ENCODE results near the gene PRKG1.

PRKG1 gene

GRCh38 chr10:52316001-52316400 is 1241.7 kb downstream of the PRKG1 start:
- DNase-seq, result no peak

GRCh38 chr10:52316500-52316899 is 1242.2 kb downstream of the PRKG1 start:
- DNase-seq, result no peak

DNA sequence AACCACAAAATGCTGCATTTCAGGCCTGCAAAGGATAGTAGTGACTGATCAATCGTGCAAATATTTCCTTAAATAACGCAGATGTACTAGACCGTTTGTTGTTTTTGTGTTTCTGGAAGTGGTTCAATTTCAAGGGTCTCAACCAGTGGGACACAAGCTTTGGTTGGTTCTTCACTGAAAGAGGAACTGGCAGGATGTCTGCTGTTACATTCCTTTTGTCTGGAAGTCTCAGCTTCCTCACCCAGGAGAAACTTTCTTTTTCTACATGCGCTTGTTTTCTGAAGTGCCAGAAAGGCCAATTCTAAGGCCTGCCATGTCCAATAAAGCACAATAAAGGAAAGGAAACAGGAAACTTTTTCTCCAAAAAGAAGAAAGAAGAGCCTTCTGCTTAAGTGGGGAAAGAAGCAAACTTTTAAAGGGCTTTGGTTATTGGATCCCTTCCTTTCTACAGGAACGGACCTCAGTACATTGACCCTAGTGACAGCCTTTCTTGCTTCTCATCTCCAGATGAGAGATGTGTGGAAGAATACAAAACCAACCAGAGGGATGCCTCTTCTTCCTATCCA is 1243.9 kb downstream of the PRKG1 start:
- DNase-seq, result no peak

- no peak for DNase-seq
These were observed 1244.7 kb downstream of the PRKG1 start for GRCh38 chr10:52318822-52319464.

- no peak for DNase-seq
These were observed 1245.6 kb downstream of the PRKG1 start for GRCh38 chr10:52319926-52320325.

GRCh38 chr10:52322323-52322722 is 1248.0 kb downstream of the PRKG1 start:
- no peak for DNase-seq

- DNase-seq, result no peak
These were observed 1248.6 kb downstream of the PRKG1 start for GRCh38 chr10:52322936-52323335.

DNA sequence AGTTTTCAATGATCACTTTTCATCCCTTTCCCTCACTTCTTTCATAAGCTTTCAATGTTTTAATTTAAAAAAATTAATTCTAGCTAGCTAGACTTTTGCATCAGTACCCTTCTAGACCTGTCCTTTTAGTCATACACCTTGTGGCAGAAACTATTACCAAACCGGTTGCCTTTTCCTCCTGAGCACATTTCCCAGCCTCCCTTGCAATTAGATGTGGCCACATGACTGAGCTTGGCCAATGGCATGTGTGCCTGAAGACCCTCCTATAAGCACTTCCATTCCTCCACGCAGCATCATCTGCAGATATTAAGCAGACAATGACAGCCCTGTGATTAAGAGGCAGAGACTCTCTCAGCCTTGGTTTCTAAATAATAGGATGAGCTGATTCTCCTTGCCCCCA is 1252.1 kb downstream of the PRKG1 start:
- DNase-seq, result no peak

DNA sequence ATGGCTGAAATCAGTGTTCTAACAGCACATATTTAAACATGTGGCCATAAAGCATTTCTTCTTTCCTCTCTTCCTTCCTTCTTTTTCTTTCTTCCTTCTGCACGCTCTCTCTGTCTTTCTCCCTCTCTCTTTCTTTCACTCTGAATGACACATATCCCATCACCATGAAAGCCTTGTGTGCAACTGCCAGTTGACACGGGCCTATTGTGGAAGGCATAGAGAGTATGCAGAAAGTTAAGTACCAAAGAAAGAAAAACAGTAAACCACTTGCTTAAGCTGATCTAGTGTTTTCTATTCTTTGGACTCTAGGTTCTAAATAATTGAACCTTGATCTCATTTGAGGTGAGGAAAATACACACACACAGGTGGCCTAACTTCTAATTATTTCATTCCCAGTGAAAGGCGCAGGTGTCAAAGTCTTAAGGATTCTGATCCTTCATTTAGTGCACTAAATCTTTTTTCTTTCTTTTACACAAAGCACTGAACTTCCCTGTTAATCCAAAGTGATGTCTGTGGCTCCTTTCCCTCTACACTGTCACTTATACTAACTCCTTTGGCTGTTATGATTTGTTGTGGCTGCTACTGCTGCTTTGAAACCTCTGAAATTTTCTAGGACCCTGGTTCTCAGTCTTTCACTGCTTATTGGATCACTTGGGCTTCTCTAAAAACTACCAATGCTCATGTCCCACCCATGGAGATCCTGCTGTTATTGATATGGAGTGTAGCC is 1257.5 kb downstream of the PRKG1 start:
- no peak for DNase-seq

- no peak for DNase-seq
These were observed 1258.5 kb downstream of the PRKG1 start for GRCh38 chr10:52332815-52333214.

- no peak for DNase-seq
These were observed 1260.3 kb downstream of the PRKG1 start for GRCh38 chr10:52334595-52334994.

- DNase-seq, result no peak
These were observed 1261.4 kb downstream of the PRKG1 start for GRCh38 chr10:52335665-52336064.

- no peak for DNase-seq
These were observed 1262.9 kb downstream of the PRKG1 start for GRCh38 chr10:52337225-52337624.

GRCh38 chr10:52343439-52343838 is 1269.2 kb downstream of the PRKG1 start:
- no peak for DNase-seq

GRCh38 chr10:52346394-52347326 is 1272.4 kb downstream of the PRKG1 start:
- no peak for DNase-seq

- DNase-seq, result no peak
These were observed 1273.0 kb downstream of the PRKG1 start for GRCh38 chr10:52347327-52347667.
